ENCODE results near the gene FBXW5. TPM values are rescaled to one million over a fixed set of nuclear protein-coding genes. Genes with fewer than 3 reads are reported as not detected.
A peak's percentile ranks its signal among the peaks of the same experiment; 100 is the strongest.

Gene FBXW5
- total RNA-seq, 1 experiment from 2014 or later: 174 TPM

DNA sequence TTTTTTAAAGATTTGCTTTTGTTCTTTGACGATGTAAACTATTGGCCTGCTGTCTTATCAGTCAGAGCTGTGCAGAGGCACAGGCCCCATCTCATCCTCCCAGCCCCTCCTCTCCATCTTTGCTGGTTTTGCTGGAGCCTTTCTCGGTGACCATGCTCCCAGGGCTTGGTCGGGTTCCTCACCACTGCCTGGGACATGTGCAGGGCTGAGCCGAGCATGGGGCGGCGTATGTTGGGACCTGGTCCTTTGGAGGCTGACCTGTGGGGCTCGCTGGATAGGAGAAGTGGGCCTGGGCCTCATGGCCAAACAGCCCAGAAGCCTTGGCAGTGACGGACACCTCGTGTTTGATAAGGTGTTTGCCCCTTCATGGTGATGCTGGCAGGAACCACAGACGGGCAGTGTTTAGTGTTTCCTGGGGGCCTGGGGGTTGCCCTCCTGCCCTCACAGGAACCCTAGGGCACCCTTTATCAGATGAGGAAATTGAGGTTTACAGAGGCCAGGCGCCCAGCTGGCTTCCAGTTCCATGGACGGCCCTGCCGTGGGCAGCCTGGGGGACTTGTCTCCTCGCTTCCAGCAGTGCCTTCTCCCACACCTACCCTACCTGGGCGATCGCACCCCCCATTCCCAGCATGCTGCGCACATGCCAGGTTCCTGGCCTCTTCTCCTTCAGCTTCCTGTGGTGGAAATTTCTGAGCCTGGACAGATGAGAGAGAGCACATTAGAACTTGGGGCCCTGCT, 30.7 kb downstream of the FBXW5 start:
- in situ Hi-C loops (cut with HindIII; ENCODE audit: low pct_unique_long_range_greater_than_20kb, low sequenced_read_pairs): no loop called here
- no peak for DNase-seq (ENCODE audit: low read depth, low spot score)

GRCh38 chr9:136910901-136911245, 33.7 kb downstream of the FBXW5 start:
- in situ Hi-C loops (cut with HindIII; ENCODE audit: low pct_unique_long_range_greater_than_20kb, low sequenced_read_pairs): no loop called here
- no peak for DNase-seq (ENCODE audit: low read depth, low spot score)

GRCh38 chr9:136910197-136910900, 34.2 kb downstream of the FBXW5 start:
- DNase-seq (ENCODE audit: low read depth, low spot score): no peak
- in situ Hi-C loops (cut with HindIII; ENCODE audit: low pct_unique_long_range_greater_than_20kb, low sequenced_read_pairs): no loop called here

DNA sequence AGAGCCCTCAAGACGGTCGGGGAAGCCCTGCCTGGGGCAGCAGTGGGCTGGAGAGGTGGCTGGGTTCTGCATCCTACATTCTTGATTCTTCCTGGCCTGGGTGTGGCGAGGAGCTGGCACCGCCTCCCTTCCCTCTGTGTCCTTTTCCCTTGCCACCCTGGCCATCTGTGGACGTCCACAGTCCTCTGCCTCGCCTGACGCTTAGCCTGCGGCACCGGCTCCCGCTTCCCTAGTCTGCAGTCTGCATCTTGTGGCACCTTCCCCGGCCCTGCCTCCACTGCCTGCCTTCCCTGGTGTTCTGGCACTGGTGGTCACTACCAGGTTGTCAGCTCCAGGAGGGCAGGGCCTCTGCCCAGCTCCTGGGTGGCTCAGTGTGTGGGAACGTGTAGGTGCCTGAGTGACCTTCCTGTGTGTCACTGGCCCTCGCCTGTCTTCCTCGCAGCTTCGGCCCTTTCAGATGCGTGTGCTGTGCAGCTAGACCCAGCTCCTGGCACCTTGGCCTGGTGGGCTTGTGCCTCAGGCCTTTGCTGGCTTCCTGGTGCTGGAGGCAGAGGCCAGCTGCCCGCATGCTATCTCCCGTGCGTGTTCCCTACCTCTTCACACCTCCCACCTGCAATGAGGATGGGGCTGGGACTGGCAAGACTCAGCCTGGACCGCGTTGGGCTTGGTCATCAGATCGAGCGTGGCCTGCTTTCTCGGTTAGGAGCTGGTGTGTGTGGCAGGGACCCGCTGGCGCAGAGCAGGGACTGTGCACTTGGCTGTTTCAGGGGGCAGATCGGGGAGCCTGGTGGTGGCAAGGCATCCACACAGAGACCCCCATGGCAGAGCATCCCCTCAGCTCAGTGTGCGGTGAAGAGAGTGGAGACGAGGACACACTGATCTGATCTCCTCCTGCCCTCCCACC, 37.3 kb downstream of the FBXW5 start:
- in situ Hi-C loops (cut with HindIII; ENCODE audit: low pct_unique_long_range_greater_than_20kb, low sequenced_read_pairs): no loop called here

GRCh38 chr9:136906266-136906665, 38.3 kb downstream of the FBXW5 start:
- DNase-seq (ENCODE audit: low read depth, low spot score): peak; percentile 53
- in situ Hi-C loops (cut with HindIII; ENCODE audit: low pct_unique_long_range_greater_than_20kb, low sequenced_read_pairs): no loop called here

More for the DNA sequence above, 37.3 kb downstream of the FBXW5 start:
- no peak for DNase-seq (ENCODE audit: low read depth, low spot score)

DNA sequence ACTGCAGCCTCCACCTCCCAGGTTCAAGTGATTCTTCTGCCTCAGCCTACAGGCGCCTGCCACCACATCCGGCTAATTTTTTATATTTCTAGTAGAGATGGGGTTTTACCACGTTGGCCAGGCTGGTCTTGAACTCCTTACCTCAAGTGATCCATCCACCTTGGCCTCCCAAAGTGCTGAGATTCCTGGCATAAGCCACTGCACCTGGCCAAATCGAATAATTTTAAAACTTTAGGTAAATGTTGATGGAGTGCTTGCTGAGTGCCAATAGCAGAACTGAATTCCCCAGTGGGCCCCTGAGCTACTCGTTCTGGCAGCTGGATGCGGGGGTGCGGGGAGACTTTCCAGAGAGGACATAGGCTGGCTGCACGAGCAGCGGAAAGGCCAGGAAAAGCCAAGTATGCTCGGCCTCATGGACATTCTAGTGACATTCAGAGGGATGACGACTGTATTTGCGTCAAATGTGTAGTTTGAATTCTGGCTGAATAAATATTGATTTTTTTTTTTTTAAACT, 41.4 kb downstream of the FBXW5 start:
- in situ Hi-C loops (cut with HindIII; ENCODE audit: low pct_unique_long_range_greater_than_20kb, low sequenced_read_pairs): no loop called here
- DNase-seq (ENCODE audit: low read depth, low spot score): no peak

DNA sequence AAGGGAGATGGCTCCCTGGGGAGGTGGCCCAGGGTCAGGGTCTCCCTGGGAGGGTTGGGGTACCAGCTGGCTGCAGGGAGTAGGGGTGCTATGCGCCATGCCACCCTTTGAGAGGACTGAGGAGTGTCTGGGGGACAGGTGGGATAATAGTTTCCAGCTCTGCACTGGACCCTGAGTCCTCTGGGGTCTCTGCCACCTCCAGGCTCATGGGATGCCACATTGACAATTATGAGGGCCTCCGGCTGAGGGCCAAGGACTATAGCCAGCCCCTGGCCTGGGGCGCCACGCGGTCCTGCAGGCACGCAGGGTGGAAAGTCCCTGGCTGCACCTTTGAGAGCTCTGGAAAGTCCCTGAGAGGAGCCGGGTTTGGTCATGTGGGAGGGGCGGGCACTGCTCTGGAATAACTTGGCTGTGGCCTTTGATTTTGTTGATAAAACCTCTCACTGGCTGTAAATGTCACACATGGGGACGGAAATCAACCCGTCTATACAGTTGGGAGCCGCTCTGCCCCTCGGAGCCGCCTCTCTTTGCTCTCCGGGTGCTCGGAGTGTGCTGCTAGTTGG, 42.2 kb downstream of the FBXW5 start:
- in situ Hi-C loops (cut with HindIII; ENCODE audit: low pct_unique_long_range_greater_than_20kb, low sequenced_read_pairs): no loop called here
- DNase-seq (ENCODE audit: low read depth, low spot score): no peak

DNA sequence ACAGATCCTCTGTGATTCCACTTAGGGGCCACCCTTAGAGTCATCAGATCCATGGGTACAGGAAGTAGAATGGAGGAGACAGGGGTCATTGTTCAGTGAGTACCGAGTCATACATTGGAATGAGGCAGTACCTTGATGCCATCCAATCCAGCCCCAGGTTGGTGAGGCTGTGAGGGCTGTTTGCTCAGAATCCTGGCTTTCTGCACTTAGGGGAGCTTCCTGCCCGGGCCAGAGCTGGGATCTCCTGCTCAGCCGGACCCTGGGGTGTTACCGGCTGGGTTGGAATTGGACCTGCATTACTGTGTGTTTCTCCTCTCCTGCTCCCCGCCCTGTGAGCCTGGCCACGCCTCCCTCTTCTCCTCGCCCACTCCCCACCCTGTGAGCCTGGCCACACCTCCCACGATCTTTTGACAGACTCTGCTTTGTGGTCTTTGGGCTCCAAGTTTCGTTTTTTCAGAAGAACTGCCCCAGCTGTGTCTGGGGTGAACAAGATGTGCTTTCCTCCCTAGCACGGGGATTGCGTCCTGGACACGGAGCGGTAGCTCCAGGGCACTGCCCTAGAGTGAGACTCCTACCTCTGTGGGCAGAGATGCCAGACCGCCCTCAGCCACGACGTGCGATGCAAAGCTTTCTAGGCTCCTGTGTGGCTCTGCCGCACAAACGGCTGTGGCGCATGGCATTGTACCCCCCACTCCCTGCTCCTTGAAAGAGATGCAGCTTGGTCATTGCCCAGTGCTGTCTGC, 42.9 kb downstream of the FBXW5 start:
- peak; percentile 44 for DNase-seq (ENCODE audit: low read depth, low spot score)
- in situ Hi-C loops (cut with HindIII; ENCODE audit: low pct_unique_long_range_greater_than_20kb, low sequenced_read_pairs): no loop called here

- in situ Hi-C loops (cut with HindIII; ENCODE audit: low pct_unique_long_range_greater_than_20kb, low sequenced_read_pairs): no loop called here
- no peak for DNase-seq (ENCODE audit: low read depth, low spot score)
Observed at GRCh38 chr9:136900988-136901515, 43.5 kb downstream of the FBXW5 start.

- in situ Hi-C loops (cut with HindIII; ENCODE audit: low pct_unique_long_range_greater_than_20kb, low sequenced_read_pairs): no loop called here
- no peak for DNase-seq (ENCODE audit: low read depth, low spot score)
Observed at GRCh38 chr9:136900556-136900955, 44.0 kb downstream of the FBXW5 start.

- DNase-seq (ENCODE audit: low read depth, low spot score): no peak
- in situ Hi-C loops (cut with HindIII; ENCODE audit: low pct_unique_long_range_greater_than_20kb, low sequenced_read_pairs): no loop called here
Observed at GRCh38 chr9:136899196-136899595, 45.3 kb downstream of the FBXW5 start.

- in situ Hi-C loops (cut with HindIII; ENCODE audit: low pct_unique_long_range_greater_than_20kb, low sequenced_read_pairs): no loop called here
- DNase-seq (ENCODE audit: low read depth, low spot score): no peak
Observed at GRCh38 chr9:136898483-136899100, 45.9 kb downstream of the FBXW5 start.

GRCh38 chr9:136896027-136896426, 48.5 kb downstream of the FBXW5 start:
- in situ Hi-C loops (cut with HindIII; ENCODE audit: low pct_unique_long_range_greater_than_20kb, low sequenced_read_pairs): no loop called here
- DNase-seq (ENCODE audit: low read depth, low spot score): no peak

- DNase-seq (ENCODE audit: low read depth, low spot score): no peak
- in situ Hi-C loops (cut with HindIII; ENCODE audit: low pct_unique_long_range_greater_than_20kb, low sequenced_read_pairs): no loop called here
Observed at GRCh38 chr9:136890661-136891060, 53.9 kb downstream of the FBXW5 start.

Data from SK-MEL-5 (cell line).